GM12864 (cell line): Measurements from ENCODE around the gene PLXDC2.

Experiments
- DNase-seq: peaks from one replicate; pipeline ENCODE4 v3.0.0-alpha.2; 2011; ENCODE audit warnings: low read depth
- H3K4me3 ChIP-seq: 2 replicates; pipeline ENCODE4 v1.5.1; 2011; ENCODE audit warnings: mild to moderate bottlenecking, low read depth, low read length, control low read depth
- CTCF ChIP-seq: IDR thresholded peaks from 2 replicates; pipeline ENCODE4 v1.5.1; 2011; ENCODE audit warnings: low read depth, mild to moderate bottlenecking, moderate library complexity, low read length, control low read depth, inconsistent platforms; ENCODE audit errors: missing control alignments

Gene PLXDC2

DNA sequence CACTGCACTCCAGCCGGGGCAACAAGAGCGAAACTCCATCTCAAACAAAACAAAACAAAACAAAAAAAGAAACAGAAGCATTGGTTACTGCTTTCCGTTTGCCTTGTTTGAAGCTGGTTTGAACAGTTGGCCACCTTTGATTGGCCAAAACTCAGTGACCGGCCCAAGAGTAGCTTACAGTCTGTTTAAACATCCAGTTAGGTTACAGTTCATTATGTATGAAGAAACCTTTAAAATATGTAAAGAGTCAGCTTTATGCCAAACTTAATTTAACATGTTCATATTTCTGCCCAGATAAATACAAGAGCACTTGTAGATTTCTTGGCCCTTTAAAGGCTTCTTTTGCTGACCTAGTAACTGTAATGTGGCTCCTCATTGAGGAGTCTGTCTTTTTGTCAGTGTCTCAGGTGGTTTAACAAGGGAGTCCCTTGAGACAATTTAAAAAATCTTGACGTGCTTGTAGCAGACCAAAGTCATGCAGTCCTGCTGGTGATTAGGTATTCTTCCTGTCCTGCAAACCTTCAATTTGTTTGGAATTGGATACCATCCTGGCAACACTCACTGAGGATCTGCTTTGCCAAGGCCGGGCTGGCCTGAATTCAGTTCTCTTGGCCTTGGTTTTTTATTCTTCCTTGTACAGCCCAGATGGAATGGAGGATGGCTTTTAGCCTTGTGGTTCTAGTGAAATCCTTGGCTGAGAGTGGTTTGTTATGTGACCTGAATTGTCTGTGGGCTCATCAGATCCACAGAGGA, 128.9 kb downstream of the PLXDC2 start:
- no peak for TF ChIP-seq CTCF
- H3K4me3 ChIP-seq: no peak overlapping the region
- DNase-seq: no peak

GRCh38 chr10:19946245-19946644, 130.0 kb downstream of the PLXDC2 start:
- H3K4me3 ChIP-seq: no peak overlapping the region
- no peak for TF ChIP-seq CTCF
- DNase-seq: no peak

GRCh38 chr10:19946791-19947190, 130.6 kb downstream of the PLXDC2 start:
- no peak for TF ChIP-seq CTCF
- DNase-seq: no peak
- no peak overlapping the region for H3K4me3 ChIP-seq

- no peak for TF ChIP-seq CTCF
- no peak for DNase-seq
- no peak overlapping the region for H3K4me3 ChIP-seq
These were observed 131.0 kb downstream of the PLXDC2 start for GRCh38 chr10:19947215-19947614.

GRCh38 chr10:19947656-19948055, 131.4 kb downstream of the PLXDC2 start:
- no peak for TF ChIP-seq CTCF
- DNase-seq: no peak
- H3K4me3 ChIP-seq: no peak overlapping the region

DNA sequence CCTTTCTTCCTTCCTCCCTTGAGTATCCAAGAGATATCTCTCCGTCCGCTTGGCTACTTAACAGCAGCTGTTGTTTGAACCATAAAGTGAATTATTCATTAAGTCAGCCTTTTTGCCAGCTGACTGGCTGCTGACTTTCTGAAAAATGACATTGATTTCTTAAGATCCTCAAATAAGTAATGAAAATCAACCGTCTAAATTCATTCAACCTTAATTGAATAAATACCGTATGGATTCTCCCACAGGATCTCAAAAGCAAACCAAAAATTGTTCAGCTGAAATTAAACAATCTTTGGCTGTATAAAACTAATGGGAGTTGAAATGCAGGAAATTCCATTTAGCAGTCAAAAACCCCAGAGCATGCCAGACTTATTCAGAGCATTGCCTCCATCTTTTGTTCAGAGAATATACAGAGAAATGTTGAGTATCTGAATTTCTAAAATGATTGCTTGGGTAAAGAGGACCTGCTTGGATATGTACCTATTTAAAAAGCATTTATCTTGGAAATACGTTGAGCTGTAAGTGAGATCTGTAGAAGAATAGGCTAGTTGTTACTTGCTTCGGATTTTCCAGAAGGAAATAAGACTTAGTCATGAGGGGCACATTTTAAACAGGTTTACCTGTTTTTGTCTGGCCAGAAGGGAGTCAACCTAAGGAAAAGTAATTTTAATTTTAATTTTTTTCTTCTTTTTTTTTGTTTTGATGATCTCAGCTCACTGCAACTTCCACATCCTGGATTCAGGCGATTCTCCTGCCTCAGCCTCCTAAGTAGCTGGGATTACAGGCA, 136.2 kb downstream of the PLXDC2 start:
- DNase-seq: no peak
- TF ChIP-seq CTCF: no peak
- H3K4me3 ChIP-seq: no peak overlapping the region
